B cell (primary cell): ENCODE data around the gene GPR146. TPM values are rescaled to one million over a fixed set of nuclear protein-coding genes. Genes with fewer than 3 reads are reported as not detected.

Source experiments
- ATAC-seq: fragments of 200-7000 bp; cut with Tn5 transposase; one replicate; pipeline ENCODE4 v1.10.0; 2021; ENCODE audit warnings: low read depth, mild to moderate bottlenecking, moderate number of reproducible peaks, moderate library complexity
- CTCF ChIA-PET: fragments of 350-600 bp; sonication (Branson Sonifier 250); formaldehyde crosslinking; loops from one replicate; lab custom pipeline; 2021; ENCODE audit warnings: antibody characterized with exemption, inconsistent platforms; lab: Charles Lee
- POLR2A ChIA-PET: fragments of 350-600 bp; sonication (Branson Sonifier 250); formaldehyde crosslinking; loops from one replicate; lab custom pipeline; 2021; ENCODE audit warnings: antibody characterized with exemption; lab: Charles Lee
- DNase-seq: peaks from one replicate; pipeline ENCODE4 v3.0.0; 2013
- H2AFZ ChIP-seq: 2 replicates; pipeline ENCODE4 v1.6.1; 2012; ENCODE audit warnings: mild to moderate bottlenecking, low read depth, low read length; ENCODE audit not compliant: insufficient read depth, poor library complexity, severe bottlenecking
- H3K27ac ChIP-seq, 2 donors: 1 replicate in 1 of 2; 2 replicates in 1 of 2; pipeline ENCODE4 v1.5.1; 2012 to 2013; ENCODE audit warnings: low read length in 2 of 2, mild to moderate bottlenecking in 2 of 2, moderate library complexity in 1 of 2
- H3K27me3 ChIP-seq, 4 experiments: fragments of 200-600 bp in 1 of 4; sonication (generic) in 1 of 4; replicated peaks in 1 of 4; 1 replicate in 2 of 4; 2 replicates in 2 of 4; pipeline versions ENCODE4 v1.6.1 to v1.7.0; 2013 to 2016; ENCODE audit warnings: low read length in 3 of 4, mild to moderate bottlenecking in 2 of 4, mixed read lengths in 1 of 4, moderate library complexity in 1 of 4; ENCODE audit not compliant: insufficient read depth in 4 of 4, control insufficient read depth in 3 of 4; ENCODE audit errors: control extremely low read depth in 1 of 4
- H3K36me3 ChIP-seq, 2 experiments: replicated peaks in 1 of 2; 1 replicate in 1 of 2; 2 replicates in 1 of 2; pipeline versions ENCODE4 v1.6.1 to v1.7.1; 2013; ENCODE audit warnings: low read length in 1 of 2; ENCODE audit not compliant: insufficient read depth in 2 of 2, control insufficient read depth in 1 of 2; ENCODE audit errors: control extremely low read depth in 1 of 2, extremely low read depth in 1 of 2
- H3K4me1 ChIP-seq, 2 donors: fragments of 200-600 bp in 1 of 2; sonication (generic) in 1 of 2; 1 replicate in 1 of 2; 2 replicates in 1 of 2; pipeline versions ENCODE4 v1.5.1 to v1.6.1; 2013 to 2017; ENCODE audit warnings: low read length in 2 of 2; ENCODE audit not compliant: control insufficient read depth in 2 of 2, insufficient read depth in 2 of 2
- H3K4me2 ChIP-seq: replicated peaks from 2 replicates; pipeline ENCODE3; 2012; ENCODE audit warnings: mild to moderate bottlenecking, low read depth, low read length; ENCODE audit not compliant: poor library complexity, severe bottlenecking
- H3K4me3 ChIP-seq, 5 experiments: fragments of 200-600 bp in 1 of 5; sonication (generic) in 1 of 5; 1 replicate in 3 of 5; 2 replicates in 2 of 5; pipeline versions ENCODE4 v1.5.1 to v1.7.0; 2011 to 2016; ENCODE audit warnings: low read length in 4 of 5, mild to moderate bottlenecking in 4 of 5, low read depth in 2 of 5, control low read depth in 1 of 5, moderate library complexity in 1 of 5; ENCODE audit not compliant: insufficient read depth in 1 of 5; ENCODE audit errors: control extremely low read depth in 1 of 5, extremely low read depth in 1 of 5
- H3K79me2 ChIP-seq: fragments of 200-600 bp; sonication (generic); one replicate; pipeline ENCODE4 v1.6.0; 2016; ENCODE audit warnings: low read length; ENCODE audit not compliant: control insufficient read depth, insufficient read depth
- H3K9ac ChIP-seq: fragments of 200-600 bp; sonication (generic); 2 replicates; pipeline ENCODE4 v1.6.1; 2017; ENCODE audit warnings: mild to moderate bottlenecking, low read length, moderate library complexity
- H3K9me3 ChIP-seq, 3 donors: one replicate each; pipeline versions ENCODE4 v1.6.1 to v1.7.1; 2013; ENCODE audit warnings: low read length in 2 of 3; ENCODE audit not compliant: control insufficient read depth in 2 of 3, insufficient read depth in 1 of 3; ENCODE audit errors: control extremely low read depth in 1 of 3
- H4K20me1 ChIP-seq: 2 replicates; pipeline ENCODE4 v1.6.0; 2012; ENCODE audit warnings: mild to moderate bottlenecking, low read length; ENCODE audit not compliant: insufficient read depth, control insufficient read depth, poor library complexity, severe bottlenecking
- H3K27ac Mint-ChIP-seq: one replicate; pipeline ENCODE4 v1.8.0; 2021; ENCODE audit warnings: mixed read lengths
- H3K27me3 Mint-ChIP-seq: one replicate; pipeline ENCODE4 v1.8.0; 2021; ENCODE audit warnings: mixed read lengths
- H3K4me1 Mint-ChIP-seq: one replicate; pipeline ENCODE4 v1.8.0; 2021; ENCODE audit warnings: mixed read lengths
- H3K4me3 Mint-ChIP-seq: one replicate; pipeline ENCODE4 v1.8.0; 2021; ENCODE audit warnings: mixed read lengths
- H3K9me3 Mint-ChIP-seq: one replicate; pipeline ENCODE4 v1.8.0; 2022; ENCODE audit warnings: mixed read lengths; ENCODE audit not compliant: insufficient read depth
- EZH2 ChIP-seq: IDR thresholded peaks from 2 replicates; pipeline ENCODE4 v1.6.1; 2012; ENCODE audit warnings: borderline replicate concordance, low read depth, mild to moderate bottlenecking, moderate library complexity, low read length; ENCODE audit not compliant: insufficient read depth, poor library complexity, severe bottlenecking
- WGBS: methylation state at CpG from one replicate; pipeline ENCODE4 v1.1.5; 2013; ENCODE audit warnings: missing lambda C conversion rate; ENCODE audit not compliant: insufficient coverage; 5-methylcytosine and 5-hydroxymethylcytosine counted together
- intact Hi-C: fragments of 100-400 bp; cut with micrococcal nuclease; formaldehyde crosslinking; loops from one replicate; pipeline ENCODE4 v1.10.0; 2022
- polyA plus RNA-seq: library from polyadenylated mRNA; depleted of rRNA; stranded (reverse); fragments of >200 nt; gene quantifications from 2 replicates; pipeline ENCODE4 v1.2.3, GENCODE V29; 2012
- total RNA-seq, 2 donors: library from RNA; stranded (reverse); fragments of 120-200 nt in 1 of 2; gene quantifications; 1 replicate in 1 of 2; 2 replicates in 1 of 2; pipeline versions ENCODE4 v1.2.3 to v1.2.4, GENCODE V29; 2013 to 2022
- TF ChIP-seq, protein P1 (sequence below): fragments of 200-600 bp; IDR thresholded peaks from one replicate; pipeline ENCODE4 v1.8.0; 2022; ENCODE audit warnings: antibody characterized with exemption, mild to moderate bottlenecking

The GPR146 gene
- total and polyA plus RNA-seq, 2 donors (not counting 1 experiment from before 2014, with no cell fraction given): 4.2 to 45.4 TPM

DNA sequence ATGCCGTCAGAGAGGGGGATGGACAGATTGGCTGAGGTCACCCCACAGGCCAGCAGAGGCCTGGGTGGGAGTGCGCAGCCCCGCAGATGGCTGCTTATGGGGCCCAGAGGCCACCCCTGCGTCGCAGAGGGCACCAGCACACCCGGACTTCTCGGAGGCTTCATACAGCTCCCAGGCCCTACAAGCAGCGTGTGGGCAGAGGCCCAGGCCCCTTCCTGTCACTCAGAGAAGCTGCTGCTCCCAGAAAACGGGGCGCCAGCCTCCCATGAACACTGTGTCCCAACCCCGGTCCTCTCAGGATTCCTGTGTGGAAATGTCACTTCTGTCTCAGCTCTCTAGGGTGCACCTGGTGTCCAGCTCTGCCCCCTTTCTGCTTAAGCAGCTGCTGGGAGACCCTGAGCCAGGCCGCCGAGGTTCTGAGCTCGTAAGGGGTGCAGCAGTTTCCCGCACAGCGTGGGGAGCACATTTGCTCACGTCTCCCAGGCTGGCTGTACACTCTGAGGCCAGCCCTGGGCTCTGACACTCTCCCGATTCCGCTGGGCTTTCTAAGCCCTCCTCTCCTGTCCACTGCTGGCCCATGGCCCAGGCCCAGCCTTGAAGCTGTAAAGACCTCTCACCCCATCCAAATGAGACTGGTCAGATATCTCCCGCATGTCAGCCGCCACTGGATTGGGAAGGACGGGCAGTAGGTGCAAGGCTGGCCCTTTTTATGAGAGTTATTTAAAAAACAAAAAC is 6.8 kb downstream of the GPR146 start:
- H3K27ac ChIP-seq: no peak overlapping the region
- no peaks in the 10 kb centered on the region for H3K36me3 ChIP-seq
- H3K4me2 ChIP-seq: no peak overlapping the region
- H4K20me1 ChIP-seq: peaks cover 28% of the 10 kb centered on the region
- H2AFZ ChIP-seq: no peak overlapping the region
- ATAC-seq (no peak), DNase-seq (no peak)
- no peak overlapping the region for H3K4me3 ChIP-seq
- CTCF ChIA-PET: interaction anchor here (1.3 to 3.5 kb wide), 3 partner anchors 14 to 58 kb away, joined by 4 to 17 read pairs (median 8); no protein-coding TSS in a partner anchor
- H3K79me2 ChIP-seq: peaks cover 10% of the 10 kb centered on the region
- H3K9ac ChIP-seq: no peak overlapping the region
- peaks cover 16% of the 10 kb centered on the region for H3K27me3 Mint-ChIP-seq
- no peak for TF ChIP-seq EZH2
- TF ChIP-seq, protein P1, sequence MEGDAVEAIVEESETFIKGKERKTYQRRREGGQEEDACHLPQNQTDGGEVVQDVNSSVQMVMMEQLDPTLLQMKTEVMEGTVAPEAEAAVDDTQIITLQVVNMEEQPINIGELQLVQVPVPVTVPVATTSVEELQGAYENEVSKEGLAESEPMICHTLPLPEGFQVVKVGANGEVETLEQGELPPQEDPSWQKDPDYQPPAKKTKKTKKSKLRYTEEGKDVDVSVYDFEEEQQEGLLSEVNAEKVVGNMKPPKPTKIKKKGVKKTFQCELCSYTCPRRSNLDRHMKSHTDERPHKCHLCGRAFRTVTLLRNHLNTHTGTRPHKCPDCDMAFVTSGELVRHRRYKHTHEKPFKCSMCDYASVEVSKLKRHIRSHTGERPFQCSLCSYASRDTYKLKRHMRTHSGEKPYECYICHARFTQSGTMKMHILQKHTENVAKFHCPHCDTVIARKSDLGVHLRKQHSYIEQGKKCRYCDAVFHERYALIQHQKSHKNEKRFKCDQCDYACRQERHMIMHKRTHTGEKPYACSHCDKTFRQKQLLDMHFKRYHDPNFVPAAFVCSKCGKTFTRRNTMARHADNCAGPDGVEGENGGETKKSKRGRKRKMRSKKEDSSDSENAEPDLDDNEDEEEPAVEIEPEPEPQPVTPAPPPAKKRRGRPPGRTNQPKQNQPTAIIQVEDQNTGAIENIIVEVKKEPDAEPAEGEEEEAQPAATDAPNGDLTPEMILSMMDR: no peak
- intact Hi-C loops: no loop called here
- no peak overlapping the region for H3K4me3 Mint-ChIP-seq
- peak overlapping the region; percentile 15 for H3K27ac Mint-ChIP-seq
- POLR2A ChIA-PET: no interaction called here
- H3K27me3 ChIP-seq: peaks cover 0 to 44% (median 10%) of the 10 kb centered on the region in 4 experiments
- no peaks in the 10 kb centered on the region for H3K9me3 Mint-ChIP-seq
- WGBS: 97% methylated on average over 22 of the region's 22 CpGs
- peaks cover 26% of the 10 kb centered on the region for H3K4me1 Mint-ChIP-seq
- peaks cover 16 to 26% of the 10 kb centered on the region in 2 donors for H3K4me1 ChIP-seq
- H3K9me3 ChIP-seq: peaks cover 0 to 6% (median 0%) of the 10 kb centered on the region in 3 donors
